Measurements from ENCODE around the gene RAD9A. TPM values are rescaled to one million over a fixed set of nuclear protein-coding genes. Genes with fewer than 3 reads are reported as not detected.

Gene RAD9A
- total RNA-seq, 1 donor from 2014 or later: 22.6 TPM

GRCh38 chr11:67368621-67369020, 23.2 kb upstream of the RAD9A start:
- Histone ChIP-seq H3K4me3 (no peak overlapping the region), H3K27me3 (no peaks in the 10 kb centered on the region), H3K27ac (no peak overlapping the region), H3K9me3 (no peaks in the 10 kb centered on the region), H3K4me1 (peaks cover 4 to 34% of the 10 kb centered on the region in 2 donors), H3K36me3 (peaks cover 7 to 11% of the 10 kb centered on the region in 2 donors)
- no peak for DNase-seq (ENCODE audit: low spot score in 2 of 2)
- TF ChIP-seq CTCF (IDR thresholded peaks at IDR 0.05): no peak
- intact Hi-C loops (cut with DNase I): no loop called here

- Histone ChIP-seq H3K9me3 (no peaks in the 10 kb centered on the region), H3K27ac (peak overlapping the region in 1 of 2 donors; percentile 44), H3K4me3 (no peak overlapping the region), H3K4me1 (peaks cover 4 to 34% of the 10 kb centered on the region in 2 donors), H3K27me3 (no peaks in the 10 kb centered on the region), H3K36me3 (peaks cover 7 to 11% of the 10 kb centered on the region in 2 donors)
- TF ChIP-seq CTCF (IDR thresholded peaks at IDR 0.05): no peak
- intact Hi-C loops (cut with DNase I): no loop called here
- no peak for DNase-seq (ENCODE audit: low spot score in 2 of 2)
These were observed 22.5 kb upstream of the RAD9A start for GRCh38 chr11:67369275-67369674.

DNA sequence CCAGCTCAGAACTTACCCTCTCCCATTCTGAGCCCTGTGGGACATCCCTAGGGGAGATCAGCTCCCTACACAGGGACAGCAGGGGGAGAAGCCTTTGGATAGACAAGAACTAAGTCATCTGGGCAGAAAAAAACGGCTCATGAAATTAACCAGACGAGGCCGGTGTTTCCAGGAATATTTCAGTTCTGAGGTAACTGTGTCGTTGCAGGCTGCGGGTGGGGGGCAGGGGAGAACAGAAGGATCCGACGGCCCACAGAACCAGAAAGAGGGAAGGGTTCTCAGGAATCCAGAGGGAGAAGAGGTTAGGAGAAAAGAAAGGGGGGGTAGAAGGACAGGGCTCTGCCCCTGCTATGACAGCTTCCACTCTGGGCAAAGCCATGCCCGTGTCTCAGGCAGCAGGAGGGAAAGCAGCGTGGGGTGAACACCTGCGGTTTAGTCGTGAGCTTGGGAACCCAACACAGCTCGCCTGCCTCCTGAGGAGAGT, 21.9 kb upstream of the RAD9A start:
- no peaks in the 10 kb centered on the region for H3K9me3 ChIP-seq
- no peak for TF ChIP-seq CTCF (IDR thresholded peaks at IDR 0.05)
- intact Hi-C loops (cut with DNase I): no loop called here
- peak overlapping the region; percentile 27 to 44 for H3K27ac ChIP-seq
- H3K4me1 ChIP-seq: peaks cover 4 to 40% of the 10 kb centered on the region in 2 donors
- no peaks in the 10 kb centered on the region for H3K27me3 ChIP-seq
- DNase-seq (ENCODE audit: low spot score in 2 of 2): no peak
- H3K36me3 ChIP-seq: peaks cover 5 to 8% of the 10 kb centered on the region in 2 donors
- no peak overlapping the region for H3K4me3 ChIP-seq

- Histone ChIP-seq H3K4me3 (no peak overlapping the region), H3K27ac (peak overlapping the region; percentile 97 to 98), H3K27me3 (no peaks in the 10 kb centered on the region), H3K4me1 (peaks cover 4 to 44% of the 10 kb centered on the region in 2 donors), H3K36me3 (peaks cover 0 to 3% of the 10 kb centered on the region in 2 donors), H3K9me3 (no peaks in the 10 kb centered on the region)
- no peak for TF ChIP-seq CTCF (IDR thresholded peaks at IDR 0.05)
- no peak for DNase-seq (ENCODE audit: low spot score in 2 of 2)
- intact Hi-C loops (cut with DNase I): no loop called here
These were observed 21.3 kb upstream of the RAD9A start for GRCh38 chr11:67370351-67371076.

DNA sequence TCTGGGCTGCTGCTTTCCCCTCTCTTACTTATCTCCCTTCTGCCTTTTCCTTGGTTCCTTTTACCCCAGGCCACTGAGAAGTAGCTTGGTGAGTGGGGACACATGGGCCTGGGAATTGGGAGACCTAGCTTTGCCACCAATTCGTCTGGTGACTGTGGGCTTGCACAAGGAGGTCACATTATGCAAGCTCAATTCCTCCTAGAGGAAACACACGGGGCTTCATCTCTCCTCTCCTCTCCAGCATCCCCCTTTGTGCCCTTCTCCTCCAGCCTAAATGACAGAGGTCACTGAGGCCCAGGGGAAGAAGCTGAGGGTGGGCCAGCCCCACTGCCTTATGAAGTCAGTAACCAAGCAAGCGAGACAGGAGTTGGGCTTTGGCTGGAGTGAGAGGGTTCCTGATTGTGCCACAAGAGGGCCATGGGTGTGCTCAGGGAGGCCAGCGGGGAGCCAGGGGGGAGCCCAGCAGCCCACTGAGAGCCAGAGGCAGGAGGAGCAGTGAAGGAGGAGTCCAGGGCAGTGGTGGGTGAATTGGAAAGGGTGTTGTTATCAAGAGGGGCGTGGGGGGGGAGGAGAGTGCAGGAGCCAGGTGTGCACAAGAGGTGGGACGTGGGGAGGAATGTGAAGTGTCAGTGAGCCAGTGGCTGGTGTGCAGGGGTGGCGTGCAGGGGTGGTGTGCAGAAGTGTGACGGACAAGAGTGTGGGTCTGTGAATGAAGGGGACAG, 20.4 kb upstream of the RAD9A start:
- H3K36me3 ChIP-seq: no peaks in the 10 kb centered on the region
- TF ChIP-seq CTCF (IDR thresholded peaks at IDR 0.05): peak; percentile 44 to 58 (median 54)
- H3K9me3 ChIP-seq: no peaks in the 10 kb centered on the region
- no peaks in the 10 kb centered on the region for H3K27me3 ChIP-seq
- peak overlapping the region; percentile 97 to 98 for H3K27ac ChIP-seq
- H3K4me3 ChIP-seq: peak overlapping the region; percentile 97
- H3K4me1 ChIP-seq: peaks cover 4 to 46% of the 10 kb centered on the region in 2 donors
- DNase-seq (ENCODE audit: low spot score in 2 of 2): peak in 1 of 2 donors; percentile 79
- intact Hi-C loops (cut with DNase I): no loop called here
